Glomerular visceral epithelial cell (primary cell): ENCODE measurements around the gene TBX18.

Experiments
- DNase-seq: peaks from one replicate; pipeline ENCODE4 v3.0.0-alpha.2; 2016; ENCODE audit errors: extremely low spot score

The TBX18 gene

DNA sequence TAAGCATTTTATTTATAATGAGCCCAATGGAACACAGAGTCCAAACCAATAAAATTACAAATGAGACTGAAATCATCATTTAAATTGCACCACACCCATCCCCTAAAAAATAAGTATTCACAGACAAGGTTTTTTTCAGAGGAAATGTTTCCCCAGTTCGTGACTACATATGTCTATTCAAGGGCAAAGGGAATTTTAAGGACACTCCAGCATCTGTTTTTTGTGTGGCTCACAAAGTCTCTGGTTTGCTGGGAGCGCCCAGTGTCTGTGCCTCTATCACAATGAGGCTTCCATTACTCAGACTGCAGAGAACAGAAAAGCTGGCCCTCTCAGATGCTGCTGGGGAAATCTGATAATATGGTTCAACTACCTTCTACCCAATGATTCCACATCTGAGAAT, 16.0 kb downstream of the TBX18 start:
- DNase-seq: no peak

DNA sequence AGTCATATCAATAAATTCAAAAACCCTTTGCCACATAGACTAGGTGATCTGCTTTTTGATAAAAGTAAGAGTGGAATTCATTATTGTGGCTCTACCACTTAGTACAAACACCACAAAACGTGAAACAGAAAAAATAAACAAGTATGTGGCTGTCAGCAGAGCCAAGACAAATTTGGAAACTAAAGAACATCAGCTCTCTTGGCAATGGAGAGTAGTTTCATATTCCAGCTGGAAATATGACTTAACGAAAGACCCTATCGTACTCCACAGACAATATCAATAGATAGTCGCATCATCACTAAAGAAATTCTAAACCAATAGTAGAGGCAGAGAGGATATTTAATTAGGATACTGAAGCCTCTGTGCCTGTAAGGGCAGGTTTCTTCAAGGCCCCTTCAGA, 20.8 kb downstream of the TBX18 start:
- DNase-seq: no peak

DNA sequence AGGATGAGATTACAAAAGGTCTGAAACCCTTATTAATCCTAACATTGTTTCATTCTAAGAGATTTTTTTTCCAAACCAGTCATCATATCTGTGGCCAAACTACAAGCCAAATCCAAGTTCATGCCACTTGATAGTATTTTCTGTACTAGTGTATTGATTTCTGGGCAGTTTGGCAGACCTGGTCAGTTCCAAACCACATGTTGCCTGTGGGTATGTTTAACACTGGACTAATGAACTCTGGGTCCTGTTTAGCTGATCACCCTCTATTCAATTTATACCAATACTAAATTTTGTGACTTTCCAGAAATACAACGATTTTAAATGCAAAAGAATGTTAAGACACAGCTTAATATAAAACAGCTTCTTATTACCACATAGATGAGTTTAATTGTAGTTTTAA, 24.0 kb downstream of the TBX18 start:
- DNase-seq: no peak

DNA sequence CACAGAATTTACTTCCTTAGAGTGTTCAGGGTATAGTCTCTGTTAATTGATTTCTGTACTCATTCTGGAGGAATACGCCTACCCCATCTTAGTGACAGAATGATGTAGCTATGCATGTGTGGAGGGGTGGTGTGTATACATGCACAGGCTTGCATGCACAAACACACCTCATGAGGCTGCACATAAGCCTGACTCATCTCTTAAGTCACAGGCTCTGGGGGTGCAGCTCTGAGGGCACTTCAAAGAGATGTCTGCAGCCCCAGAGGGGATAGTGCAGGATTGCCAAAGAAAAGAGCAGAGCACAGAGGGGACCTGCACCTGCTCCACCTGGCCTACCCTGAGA, 24.6 kb downstream of the TBX18 start:
- DNase-seq: peak; percentile 15

DNA sequence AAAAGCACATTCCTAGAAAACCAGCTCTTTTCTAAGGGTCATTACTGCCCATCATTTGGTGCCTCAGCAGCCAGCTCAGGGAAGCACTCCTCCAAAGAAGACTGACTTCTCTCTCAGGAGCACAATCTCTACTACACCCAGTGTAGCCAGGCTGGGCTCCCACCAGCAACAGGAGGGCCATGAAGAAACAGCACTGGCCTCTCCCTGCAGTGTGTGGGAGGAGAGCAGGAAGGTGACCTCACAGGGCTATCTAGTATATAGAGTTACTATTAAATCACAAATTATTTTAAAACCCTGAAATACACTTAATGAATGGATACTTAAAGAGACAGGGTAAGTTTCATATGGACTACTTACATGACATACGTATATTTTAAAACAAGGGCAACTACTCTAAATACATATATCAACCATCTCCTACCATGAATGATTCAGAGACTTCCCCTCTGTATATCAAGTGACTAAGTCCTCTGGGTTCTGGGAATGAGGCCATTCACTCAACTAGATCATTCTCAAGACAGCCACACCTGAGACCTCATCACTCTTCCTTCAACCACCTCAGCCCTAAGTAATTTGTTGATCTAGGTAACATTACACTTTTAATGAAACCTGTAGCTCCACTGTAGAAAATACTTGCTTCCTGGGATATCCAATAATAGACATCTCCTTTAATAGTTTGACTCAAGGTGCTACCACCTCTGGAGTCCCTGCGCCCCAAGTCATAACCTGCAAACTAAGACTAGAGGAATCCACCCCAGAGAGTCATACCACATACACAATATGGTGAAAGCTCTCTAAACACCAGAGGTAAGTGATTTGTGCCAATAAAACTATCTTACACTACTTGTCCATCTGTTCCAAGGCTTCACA, 25.2 kb downstream of the TBX18 start:
- no peak for DNase-seq

DNA sequence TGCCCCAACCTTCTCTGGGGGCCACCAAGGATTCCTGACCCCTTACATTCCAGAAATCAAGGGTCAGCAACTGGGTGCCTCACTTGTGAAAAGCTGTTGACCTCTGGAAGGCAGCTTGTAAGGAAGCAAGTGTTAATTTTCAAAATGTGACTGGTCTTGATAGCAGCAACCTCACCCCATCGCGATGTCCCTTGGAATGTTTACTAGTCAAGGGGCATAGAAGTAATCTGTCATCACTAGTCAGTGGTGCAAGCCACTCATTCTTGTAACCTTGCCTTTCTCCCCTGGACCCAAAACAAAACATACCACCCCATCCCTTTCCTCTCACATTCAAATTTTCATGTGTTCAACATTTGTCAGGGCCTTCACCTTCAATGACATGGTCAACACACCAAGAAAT, 30.5 kb downstream of the TBX18 start:
- no peak for DNase-seq

DNA sequence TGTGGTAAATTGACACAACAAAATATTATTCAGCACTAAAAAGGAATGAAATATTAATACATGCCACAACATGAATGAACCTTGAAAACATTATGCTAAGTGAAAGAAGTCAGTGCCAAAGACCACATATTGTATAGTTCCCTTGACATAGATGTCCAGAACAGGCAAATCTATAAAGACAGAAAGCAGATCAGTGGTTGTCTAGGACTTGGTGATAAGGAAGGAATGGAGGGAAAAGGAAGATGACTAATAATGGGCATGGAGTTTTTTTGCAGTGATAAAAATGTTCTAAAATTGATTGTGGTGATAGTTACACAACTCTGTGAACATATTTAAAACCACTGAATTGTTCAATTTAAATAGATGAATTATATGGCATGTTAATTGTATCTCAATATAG, 32.5 kb downstream of the TBX18 start:
- no peak for DNase-seq

DNA sequence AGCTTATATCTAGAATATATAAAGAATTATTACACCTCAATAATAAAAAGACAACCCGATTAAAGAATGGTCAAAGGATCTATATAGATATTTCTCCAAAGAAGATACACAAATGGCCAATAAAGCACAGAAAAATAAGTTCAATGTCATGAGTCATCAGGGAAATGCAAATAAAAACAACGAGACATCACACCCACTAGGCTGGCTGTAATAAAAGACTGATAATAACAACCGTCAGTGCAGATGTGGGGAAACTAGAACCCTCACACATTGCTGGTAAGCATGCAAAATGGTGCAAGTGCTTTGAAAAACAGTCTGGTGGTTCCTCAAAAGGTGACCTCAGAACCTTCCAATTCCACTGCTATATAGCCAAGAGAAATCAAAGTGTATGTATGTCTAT, 33.0 kb downstream of the TBX18 start:
- no peak for DNase-seq

DNA sequence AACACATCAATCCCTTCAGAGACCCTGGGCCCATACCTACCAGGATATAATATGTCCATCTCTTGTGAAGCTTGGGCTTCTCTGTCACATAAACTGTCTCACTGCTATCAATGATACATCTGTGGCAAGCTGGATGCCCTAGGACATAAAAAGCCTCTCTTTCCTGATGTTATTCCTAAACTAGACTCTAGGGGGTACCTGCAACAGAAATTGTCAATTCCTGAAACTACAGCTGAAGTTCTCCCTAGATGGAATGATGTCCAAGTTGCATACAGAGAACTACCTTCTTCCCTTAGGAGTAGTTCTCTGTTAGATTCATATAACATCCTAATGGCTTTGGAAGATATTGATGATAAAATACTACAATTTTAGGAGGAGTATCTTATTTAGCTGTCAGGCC, 35.8 kb downstream of the TBX18 start:
- DNase-seq: peak; percentile 35

DNA sequence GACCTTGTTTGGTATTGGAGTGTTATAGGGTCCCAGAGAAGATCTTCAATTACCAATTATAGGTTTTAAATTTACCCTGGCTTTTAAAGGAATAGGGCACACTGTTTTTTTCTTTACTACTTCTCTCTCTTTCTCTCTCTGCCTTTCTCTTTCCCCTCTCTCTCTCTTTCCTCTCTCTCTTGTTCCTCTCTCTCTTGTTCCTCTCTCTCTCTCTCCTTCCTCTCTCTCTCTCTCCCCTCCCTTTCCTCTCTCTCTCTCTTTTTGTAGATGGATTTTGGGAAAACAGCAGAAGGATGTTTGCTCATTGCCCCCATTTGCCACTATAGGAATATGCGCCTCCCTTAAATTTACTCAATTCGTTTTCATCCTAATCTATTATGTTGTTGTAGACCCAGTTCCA, 45.2 kb downstream of the TBX18 start:
- no peak for DNase-seq

DNA sequence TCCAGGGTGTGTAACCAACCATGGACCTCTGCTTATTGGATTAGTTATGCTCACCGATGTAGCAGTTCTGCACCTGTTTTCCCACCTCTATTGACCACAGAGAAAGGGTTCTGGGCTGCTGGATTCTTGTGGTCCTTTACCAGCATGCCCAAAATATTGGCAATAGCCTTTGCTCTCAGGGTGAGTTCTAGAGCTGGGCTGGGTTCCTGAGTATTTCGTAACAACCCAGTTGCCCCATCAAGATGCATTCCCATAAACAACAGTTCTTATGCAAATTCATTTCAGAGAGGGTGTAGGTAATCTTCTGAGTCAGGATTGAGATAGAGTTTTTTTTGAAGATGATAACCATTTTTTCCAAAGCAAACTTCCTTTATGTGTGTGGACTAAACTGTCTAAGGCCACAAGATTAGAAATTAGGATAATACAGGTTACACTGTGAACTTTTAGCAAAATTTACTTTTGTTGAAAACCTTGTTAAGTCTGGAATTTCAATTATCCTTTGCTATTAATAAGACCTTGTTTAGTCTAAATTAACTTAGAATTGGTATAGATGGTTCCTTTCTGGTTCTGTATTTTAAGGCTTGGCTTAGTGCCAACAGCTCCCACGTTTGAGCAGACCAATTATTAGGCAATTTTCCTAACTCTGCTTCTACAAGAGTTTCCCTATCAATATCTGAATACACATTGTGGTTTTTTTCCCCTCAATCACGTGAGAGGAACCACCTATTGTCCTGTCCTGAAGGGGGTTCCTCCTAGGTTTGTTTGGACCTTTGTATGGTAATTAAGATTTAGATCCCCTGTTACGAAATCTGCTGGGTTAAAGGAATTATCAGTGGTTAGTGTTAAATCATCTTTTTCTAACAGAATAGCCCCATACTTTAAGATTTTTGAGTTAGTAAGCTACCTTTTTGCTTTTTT, 46.1 kb downstream of the TBX18 start:
- DNase-seq: no peak

DNA sequence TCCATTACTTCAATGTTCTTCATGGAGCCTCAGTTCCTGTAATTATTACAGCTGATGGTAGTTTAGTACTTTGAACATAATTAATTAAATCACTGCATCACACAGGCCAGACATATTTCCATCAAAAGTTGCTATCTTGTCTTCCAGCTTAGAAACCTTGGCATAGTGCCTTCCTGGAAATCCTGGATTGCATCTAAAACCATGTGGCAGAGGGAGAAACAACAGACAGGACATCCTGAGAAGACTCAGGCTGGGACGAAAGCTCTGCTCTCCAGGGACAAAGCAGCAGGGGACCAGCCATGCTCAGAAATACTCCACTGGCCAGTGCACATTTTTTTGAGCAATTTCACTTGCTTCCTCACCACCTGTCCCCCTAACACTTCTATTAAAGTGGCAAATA, 55.3 kb downstream of the TBX18 start:
- no peak for DNase-seq

DNA sequence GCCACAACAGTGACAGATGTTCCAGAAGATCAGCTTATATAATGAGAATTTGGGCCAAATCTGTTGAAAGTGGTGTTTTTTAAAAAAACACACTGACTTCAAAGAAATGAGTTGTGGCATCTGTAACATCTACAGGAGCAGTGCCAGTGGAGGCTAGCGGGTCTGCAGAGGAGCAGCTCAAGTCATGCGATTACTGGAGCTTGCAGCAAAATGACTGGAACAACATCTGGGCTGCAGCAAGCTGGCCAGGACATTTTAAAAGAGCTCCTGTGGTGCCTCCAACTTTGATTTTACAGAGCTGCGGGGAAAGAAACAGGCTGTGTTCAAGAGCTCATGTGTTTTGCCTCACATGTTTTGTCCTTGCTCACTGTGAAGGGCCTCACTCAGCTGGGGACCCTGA, 57.2 kb downstream of the TBX18 start:
- DNase-seq: no peak

DNA sequence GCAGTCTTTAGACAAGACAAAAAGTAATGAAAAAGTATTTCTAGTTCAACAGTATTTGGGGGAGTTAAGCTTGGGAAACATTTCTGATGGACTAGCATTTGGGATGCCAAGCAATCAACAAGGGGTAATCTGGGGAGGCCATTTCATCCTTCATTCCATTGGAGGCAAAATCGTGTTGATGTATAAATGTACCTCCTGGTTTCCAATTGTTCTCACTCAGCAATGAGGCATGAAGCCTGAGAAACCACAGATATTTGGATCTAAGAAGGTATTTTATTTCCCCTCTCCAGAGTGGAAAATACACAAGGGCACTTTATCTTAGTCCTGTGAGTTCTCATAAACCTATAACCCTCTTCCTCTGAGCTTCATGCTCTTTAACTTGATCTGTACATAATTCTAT, 68.2 kb downstream of the TBX18 start:
- DNase-seq: no peak

DNA sequence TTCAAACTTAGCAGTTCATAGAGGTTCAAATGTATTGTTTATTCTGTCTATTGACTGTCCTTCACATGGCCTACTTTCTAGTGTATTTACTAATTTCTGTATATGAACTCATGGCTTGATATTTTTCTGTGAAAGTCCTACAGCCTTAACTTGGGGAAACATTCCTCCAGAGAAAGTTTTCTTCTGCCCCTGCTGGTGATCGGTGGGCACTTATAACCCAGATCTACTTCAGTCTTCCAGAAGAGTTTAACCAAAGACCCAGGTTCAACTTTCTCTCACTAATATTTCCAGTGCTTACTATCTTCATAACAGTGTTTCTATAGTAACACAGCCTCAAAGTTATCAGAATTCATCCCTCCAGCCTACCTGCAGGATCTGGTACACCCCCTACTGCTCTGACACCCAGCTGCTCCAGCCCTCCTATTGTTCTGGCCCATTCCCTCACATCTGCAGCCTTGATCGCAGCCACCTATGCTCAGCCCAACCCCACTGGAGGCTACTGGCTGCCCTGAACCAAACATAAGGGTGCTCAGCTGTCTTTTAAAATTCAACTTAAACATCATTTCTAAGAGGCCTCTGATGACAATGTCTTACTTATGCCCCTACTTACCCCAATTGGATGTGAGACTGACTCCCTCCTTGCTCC, 72.3 kb downstream of the TBX18 start:
- no peak for DNase-seq

DNA sequence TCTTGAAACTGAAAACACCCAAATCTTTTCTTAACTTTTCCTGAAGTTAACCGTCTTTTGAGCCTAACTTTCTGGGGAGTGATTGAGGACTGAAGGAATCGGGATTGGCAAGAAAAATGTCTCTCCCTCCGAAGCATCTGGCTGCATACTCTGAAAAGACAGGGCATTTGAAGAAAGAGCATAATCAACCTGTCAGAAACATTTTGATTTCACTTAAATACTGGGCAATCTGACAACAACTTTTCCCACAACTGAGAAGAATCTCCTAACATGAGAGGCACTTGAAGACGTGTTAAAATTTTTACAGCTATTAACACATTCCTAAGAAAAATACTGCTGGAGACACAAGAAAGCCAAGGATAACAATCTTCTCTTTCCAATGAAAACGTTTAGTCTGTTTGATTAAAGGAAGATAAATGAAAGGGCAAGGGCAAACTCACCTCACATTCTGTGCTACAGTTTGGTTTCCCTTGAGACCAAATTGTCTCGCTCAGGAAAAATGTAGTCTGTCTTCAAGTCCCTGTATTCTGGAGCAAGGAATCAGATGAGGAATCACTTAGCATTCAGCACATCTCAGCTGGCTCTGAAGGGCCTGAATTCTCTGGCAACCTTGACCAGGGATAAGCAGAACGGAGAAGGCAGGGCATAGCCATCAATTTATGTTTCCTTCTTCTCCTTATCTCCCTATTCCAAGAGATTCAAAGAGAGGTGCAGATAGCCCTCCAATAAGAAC, 76.1 kb downstream of the TBX18 start:
- no peak for DNase-seq

DNA sequence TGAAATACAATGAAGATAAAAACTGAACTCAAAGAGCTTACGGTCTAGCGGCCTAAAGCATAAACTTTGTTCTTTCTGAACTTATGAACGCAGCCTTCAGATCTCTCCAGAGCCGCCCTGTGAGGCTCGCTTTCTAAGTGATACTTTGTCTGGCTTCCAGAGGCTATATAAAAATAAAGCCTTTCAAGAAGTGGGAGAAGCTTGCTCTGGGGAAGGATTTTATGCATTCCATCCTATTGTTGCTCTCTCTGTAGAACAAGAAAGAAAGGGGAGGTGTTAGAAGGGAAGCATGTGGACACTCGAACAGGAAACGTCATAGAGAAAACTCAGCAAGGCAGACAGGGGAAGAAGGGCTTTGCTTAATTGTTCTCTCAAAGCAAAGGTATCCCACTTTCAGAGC, 77.0 kb downstream of the TBX18 start:
- no peak for DNase-seq

DNA sequence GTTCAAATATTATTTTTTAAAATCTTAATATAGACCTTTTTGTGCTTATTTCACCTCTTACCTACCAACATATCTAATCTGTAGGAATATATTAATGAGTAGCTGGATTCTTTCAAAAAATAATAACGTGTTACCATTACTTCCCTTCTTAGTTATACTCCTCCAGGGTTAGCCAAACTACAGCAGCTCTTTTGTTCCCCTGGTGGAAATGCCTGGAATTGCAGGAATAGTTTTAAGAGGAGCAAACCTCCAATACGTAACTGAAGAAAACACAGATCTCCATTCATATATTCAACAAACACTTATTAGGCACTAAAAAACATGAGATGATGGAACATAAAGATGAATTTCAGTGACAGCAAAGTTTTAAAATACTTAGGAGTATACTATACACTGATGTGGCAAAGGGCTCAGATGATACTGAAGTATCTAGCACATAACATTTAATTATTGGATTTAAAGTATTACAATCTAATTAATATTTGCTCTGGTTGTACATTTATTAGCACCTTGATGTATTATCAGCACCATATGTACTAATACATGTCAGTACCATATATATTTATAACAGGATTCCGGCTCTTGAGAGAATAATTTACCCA, 78.3 kb downstream of the TBX18 start:
- DNase-seq: peak; percentile 14

DNA sequence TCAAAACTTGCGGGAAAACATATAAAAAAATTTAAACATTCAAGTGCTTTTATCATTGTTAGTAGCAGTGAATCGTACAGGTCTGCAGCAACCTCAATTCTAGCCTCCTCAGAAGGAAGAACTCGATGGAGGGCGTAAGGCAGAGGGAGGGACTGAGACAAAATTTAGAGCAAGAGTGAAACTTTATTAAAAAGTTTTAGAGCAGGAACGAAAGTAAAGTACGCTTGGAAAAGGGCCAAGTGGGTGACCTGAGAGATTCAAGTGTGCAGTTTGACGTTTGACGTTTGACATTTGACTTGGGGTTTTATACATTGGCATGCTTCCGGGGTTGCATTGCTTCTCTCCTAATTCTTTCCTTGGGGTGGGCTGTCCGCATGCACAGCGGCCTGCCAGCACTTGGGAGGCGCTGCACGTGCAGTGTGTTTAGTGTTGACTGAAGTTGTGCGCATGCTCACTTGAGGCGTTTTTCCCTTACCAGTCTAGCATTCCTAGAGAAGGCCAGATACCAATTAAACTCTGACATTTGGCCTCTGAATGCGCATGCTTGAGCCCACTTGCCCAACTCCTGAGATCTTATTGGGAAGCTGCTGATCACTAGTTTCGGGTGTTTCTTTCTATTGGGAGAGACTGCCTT, 82.6 kb downstream of the TBX18 start:
- no peak for DNase-seq

DNA sequence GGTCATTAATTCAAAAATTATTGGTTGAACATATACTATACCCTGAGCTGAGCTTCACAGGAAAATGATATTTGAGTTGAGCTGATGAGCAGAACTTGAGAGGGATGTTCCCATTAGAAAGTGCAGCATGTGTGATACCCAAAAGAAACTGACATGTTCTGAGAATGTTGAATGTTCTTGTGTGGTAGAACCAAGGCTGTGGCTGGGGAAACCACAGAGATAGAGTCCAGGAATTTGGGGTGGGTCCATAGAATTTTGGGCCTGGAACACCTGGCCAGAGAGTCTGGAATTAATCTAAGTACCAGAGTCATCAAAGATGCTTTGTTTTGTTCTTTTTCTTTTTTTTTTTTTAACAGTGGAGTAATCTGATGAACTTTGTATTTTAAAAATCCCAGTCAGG, 88.7 kb downstream of the TBX18 start:
- DNase-seq: no peak

DNA sequence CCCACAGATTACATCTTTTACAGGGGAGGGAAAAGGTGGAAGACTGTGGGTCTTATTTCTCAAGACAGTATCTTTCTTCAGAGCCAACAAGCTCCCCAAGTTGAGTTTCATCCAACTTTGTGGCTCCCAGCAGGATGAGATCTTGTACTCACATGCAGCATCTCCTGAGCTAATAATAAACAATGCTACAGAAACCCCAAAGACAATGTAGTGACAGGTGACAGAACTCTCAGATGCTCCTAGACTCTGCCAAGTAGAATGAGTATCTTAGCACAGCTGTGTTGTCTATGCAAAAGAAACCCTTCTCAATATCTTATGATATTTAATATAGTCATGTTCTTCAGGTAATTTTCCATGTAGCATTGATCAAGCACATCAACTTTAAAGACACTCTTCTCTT, 90.0 kb downstream of the TBX18 start:
- no peak for DNase-seq
